ENCODE measurements around the gene SMNDC1. TPM values are rescaled to one million over a fixed set of nuclear protein-coding genes. Genes with fewer than 3 reads are reported as not detected.
A peak's percentile ranks its signal among the peaks of the same experiment; 100 is the strongest.

Gene SMNDC1
- total RNA-seq, 1 donor from 2014 or later, result 46.7 TPM

DNA sequence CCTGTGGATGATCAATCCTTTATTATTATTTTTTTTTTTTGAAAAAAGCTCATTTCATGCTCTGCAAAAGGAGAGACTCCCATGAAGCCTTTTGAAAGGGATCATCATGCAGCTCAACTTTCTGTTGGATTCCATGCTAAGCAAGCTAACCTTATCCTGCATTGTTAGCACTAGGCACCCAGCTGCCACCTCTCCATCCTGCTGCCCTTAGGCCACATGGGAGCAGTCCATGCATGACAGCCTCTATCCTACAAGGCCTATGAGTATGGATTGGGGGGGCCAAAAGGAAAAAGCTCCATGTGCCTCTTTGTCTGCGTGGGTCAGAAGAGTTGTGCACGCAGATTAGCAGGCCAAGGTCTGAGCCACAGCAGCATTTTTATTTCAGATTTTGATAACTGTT is 19.2 kb downstream of the SMNDC1 start:
- TF ChIP-seq EZH2 (IDR thresholded peaks at IDR 0.05; ENCODE audit: insufficient read depth, low read length), result no peak
- TF ChIP-seq, protein P1, sequence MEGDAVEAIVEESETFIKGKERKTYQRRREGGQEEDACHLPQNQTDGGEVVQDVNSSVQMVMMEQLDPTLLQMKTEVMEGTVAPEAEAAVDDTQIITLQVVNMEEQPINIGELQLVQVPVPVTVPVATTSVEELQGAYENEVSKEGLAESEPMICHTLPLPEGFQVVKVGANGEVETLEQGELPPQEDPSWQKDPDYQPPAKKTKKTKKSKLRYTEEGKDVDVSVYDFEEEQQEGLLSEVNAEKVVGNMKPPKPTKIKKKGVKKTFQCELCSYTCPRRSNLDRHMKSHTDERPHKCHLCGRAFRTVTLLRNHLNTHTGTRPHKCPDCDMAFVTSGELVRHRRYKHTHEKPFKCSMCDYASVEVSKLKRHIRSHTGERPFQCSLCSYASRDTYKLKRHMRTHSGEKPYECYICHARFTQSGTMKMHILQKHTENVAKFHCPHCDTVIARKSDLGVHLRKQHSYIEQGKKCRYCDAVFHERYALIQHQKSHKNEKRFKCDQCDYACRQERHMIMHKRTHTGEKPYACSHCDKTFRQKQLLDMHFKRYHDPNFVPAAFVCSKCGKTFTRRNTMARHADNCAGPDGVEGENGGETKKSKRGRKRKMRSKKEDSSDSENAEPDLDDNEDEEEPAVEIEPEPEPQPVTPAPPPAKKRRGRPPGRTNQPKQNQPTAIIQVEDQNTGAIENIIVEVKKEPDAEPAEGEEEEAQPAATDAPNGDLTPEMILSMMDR (IDR thresholded peaks at IDR 0.05; ENCODE audit: insufficient read depth, low read depth, low read length), result no peak
- H3K4me2 ChIP-seq (ENCODE audit: low read length), result no peak overlapping the region
- H3K36me3 ChIP-seq (ENCODE audit: insufficient read depth, low read length), result peaks cover 4% of the 10 kb centered on the region
- H3K27me3 Mint-ChIP-seq (ENCODE audit: low read depth, unreplicated experiment), result no peaks in the 10 kb centered on the region
- no peak overlapping the region for H3K27ac ChIP-seq (ENCODE audit: low read depth, low read length)
- no peak for FAIRE-seq
- H3K9ac ChIP-seq (ENCODE audit: low read length), result no peak overlapping the region
- no peaks in the 10 kb centered on the region for H3K4me1 ChIP-seq (ENCODE audit: insufficient read depth, low read length)
- H3K4me1 Mint-ChIP-seq (ENCODE audit: low read depth, unreplicated experiment), result peaks cover 6% of the 10 kb centered on the region
- no peak for DNase-seq (ENCODE audit: low read depth)
- peaks cover 6% of the 10 kb centered on the region for H3K36me3 Mint-ChIP-seq (ENCODE audit: low read depth, unreplicated experiment)
- no peaks in the 10 kb centered on the region for H3K79me2 ChIP-seq (ENCODE audit: insufficient read depth, low read length)
- H3K27me3 ChIP-seq (ENCODE audit: insufficient read depth, low read length), result no peaks in the 10 kb centered on the region
- H3K4me3 ChIP-seq (ENCODE audit: insufficient read depth, low read depth, low read length), result no peak overlapping the region
- H2AFZ ChIP-seq (ENCODE audit: low read depth, low read length), result no peak overlapping the region
- H3K9me3 ChIP-seq (ENCODE audit: insufficient read depth, low read depth, low read length), result no peaks in the 10 kb centered on the region
- no peaks in the 10 kb centered on the region for H4K20me1 ChIP-seq (ENCODE audit: insufficient read depth, low read length)
- no peak overlapping the region for H3K4me3 Mint-ChIP-seq (ENCODE audit: unreplicated experiment)
- H3K27ac Mint-ChIP-seq (ENCODE audit: unreplicated experiment), result no peak overlapping the region
- H3K9me3 Mint-ChIP-seq (ENCODE audit: unreplicated experiment), result no peaks in the 10 kb centered on the region

DNA sequence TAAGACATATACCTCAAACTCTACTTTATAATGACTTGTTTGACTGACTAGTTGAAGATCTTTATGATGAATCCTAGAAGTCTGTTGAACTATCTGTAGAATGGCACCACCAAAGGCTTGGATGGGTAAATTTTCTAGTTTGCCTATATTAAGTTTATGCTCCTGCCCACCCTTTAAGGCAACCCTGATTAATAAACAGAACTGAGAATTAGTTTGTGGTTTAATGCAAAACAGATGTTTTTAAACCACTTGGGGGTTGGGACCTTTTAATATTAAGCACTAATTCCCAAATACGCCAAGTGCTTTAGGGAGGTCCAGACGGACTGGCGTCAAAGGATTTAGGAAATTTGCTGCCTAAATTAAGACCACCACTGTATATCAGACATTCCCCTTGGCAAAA is 20.5 kb downstream of the SMNDC1 start:
- Histone ChIP-seq H3K27me3 (ENCODE audit: insufficient read depth, low read length) (no peaks in the 10 kb centered on the region), H3K79me2 (ENCODE audit: insufficient read depth, low read length) (no peaks in the 10 kb centered on the region), H3K4me3 (ENCODE audit: insufficient read depth, low read depth, low read length) (no peak overlapping the region), H3K4me2 (ENCODE audit: low read length) (no peak overlapping the region), H3K4me1 (ENCODE audit: insufficient read depth, low read length) (peaks cover under 1% of the 10 kb centered on the region), H3K36me3 (ENCODE audit: insufficient read depth, low read length) (no peaks in the 10 kb centered on the region), H3K9me3 (ENCODE audit: insufficient read depth, low read depth, low read length) (no peaks in the 10 kb centered on the region), H4K20me1 (ENCODE audit: insufficient read depth, low read length) (no peaks in the 10 kb centered on the region), H2AFZ (ENCODE audit: low read depth, low read length) (no peak overlapping the region), H3K9ac (ENCODE audit: low read length) (no peak overlapping the region), H3K27ac (ENCODE audit: low read depth, low read length) (no peak overlapping the region)
- H3K4me1 Mint-ChIP-seq (ENCODE audit: low read depth, unreplicated experiment), result peaks cover 7% of the 10 kb centered on the region
- no peaks in the 10 kb centered on the region for H3K9me3 Mint-ChIP-seq (ENCODE audit: unreplicated experiment)
- no peak overlapping the region for H3K4me3 Mint-ChIP-seq (ENCODE audit: unreplicated experiment)
- H3K27me3 Mint-ChIP-seq (ENCODE audit: low read depth, unreplicated experiment), result no peaks in the 10 kb centered on the region
- peaks cover 8% of the 10 kb centered on the region for H3K36me3 Mint-ChIP-seq (ENCODE audit: low read depth, unreplicated experiment)
- FAIRE-seq (peak; percentile 5), DNase-seq (ENCODE audit: low read depth) (no peak)
- H3K27ac Mint-ChIP-seq (ENCODE audit: unreplicated experiment), result no peak overlapping the region
- no peak for TF ChIP-seq EZH2 (IDR thresholded peaks at IDR 0.05; ENCODE audit: insufficient read depth, low read length)
- TF ChIP-seq, protein P1 (IDR thresholded peaks at IDR 0.05; ENCODE audit: insufficient read depth, low read depth, low read length), result no peak

DNA sequence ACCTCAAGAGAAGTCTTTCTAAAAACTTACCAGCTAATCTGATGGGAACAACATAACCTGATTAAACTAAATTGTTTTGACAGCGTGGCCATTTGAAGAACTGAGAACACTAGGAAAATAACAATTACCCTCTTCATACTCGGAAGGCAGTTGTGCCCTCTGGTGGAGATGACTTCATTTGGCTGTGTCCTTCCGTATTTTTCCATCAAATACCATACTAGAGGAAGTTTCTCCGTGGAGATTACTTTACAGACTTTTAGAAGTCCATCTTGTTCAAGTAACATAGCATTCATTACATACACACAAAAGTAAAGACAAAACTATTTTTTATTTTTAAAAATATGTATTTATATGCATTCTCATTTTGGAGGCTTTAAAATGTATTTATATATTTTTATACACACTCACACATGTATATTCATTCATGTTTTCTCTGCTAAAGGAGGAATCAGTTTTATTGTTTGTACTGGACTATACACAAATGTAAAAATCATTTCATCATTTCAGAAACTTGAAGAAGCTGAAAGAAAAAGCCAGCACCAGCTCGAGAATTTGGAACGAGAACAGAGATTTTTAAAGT is 25.2 kb downstream of the SMNDC1 start:
- no peak overlapping the region for H3K4me3 Mint-ChIP-seq (ENCODE audit: unreplicated experiment)
- H3K36me3 Mint-ChIP-seq (ENCODE audit: low read depth, unreplicated experiment), result peaks cover 2% of the 10 kb centered on the region
- Histone ChIP-seq H3K36me3 (ENCODE audit: insufficient read depth, low read length) (no peaks in the 10 kb centered on the region), H3K4me1 (ENCODE audit: insufficient read depth, low read length) (peaks cover 3% of the 10 kb centered on the region), H3K27ac (ENCODE audit: low read depth, low read length) (no peak overlapping the region), H3K4me3 (ENCODE audit: insufficient read depth, low read depth, low read length) (peak overlapping the region; percentile 24), H4K20me1 (ENCODE audit: insufficient read depth, low read length) (no peaks in the 10 kb centered on the region), H3K9ac (ENCODE audit: low read length) (peak overlapping the region; percentile 44), H3K9me3 (ENCODE audit: insufficient read depth, low read depth, low read length) (no peaks in the 10 kb centered on the region), H3K79me2 (ENCODE audit: insufficient read depth, low read length) (no peaks in the 10 kb centered on the region), H3K4me2 (ENCODE audit: low read length) (peak overlapping the region; percentile 78), H2AFZ (ENCODE audit: low read depth, low read length) (no peak overlapping the region), H3K27me3 (ENCODE audit: insufficient read depth, low read length) (no peaks in the 10 kb centered on the region)
- peak; percentile 44 for DNase-seq (ENCODE audit: low read depth)
- H3K9me3 Mint-ChIP-seq (ENCODE audit: unreplicated experiment), result no peaks in the 10 kb centered on the region
- no peak overlapping the region for H3K27ac Mint-ChIP-seq (ENCODE audit: unreplicated experiment)
- TF ChIP-seq EZH2 (IDR thresholded peaks at IDR 0.05; ENCODE audit: insufficient read depth, low read length), result no peak
- TF ChIP-seq, protein P1 (IDR thresholded peaks at IDR 0.05; ENCODE audit: insufficient read depth, low read depth, low read length), result peak; percentile 82
- H3K4me1 Mint-ChIP-seq (ENCODE audit: low read depth, unreplicated experiment), result peaks cover 6% of the 10 kb centered on the region
- no peaks in the 10 kb centered on the region for H3K27me3 Mint-ChIP-seq (ENCODE audit: low read depth, unreplicated experiment)
- peak; percentile 78 for FAIRE-seq
